Neural progenitor cell (in vitro differentiated cells): ENCODE data around the gene HMGA1. TPM values are rescaled to one million over a fixed set of nuclear protein-coding genes. Genes with fewer than 3 reads are reported as not detected.

Source experiments
- DNase-seq: peaks from one replicate; pipeline ENCODE4 v3.0.0-alpha.2; 2016; ENCODE audit warnings: low spot score
- H2AFZ ChIP-seq: fragments of 200-600 bp; sonication (generic); replicated peaks from 2 replicates; pipeline ENCODE4 v1.6.1; 2016; ENCODE audit warnings: antibody characterized with exemption
- H3F3A ChIP-seq: fragments of 200-600 bp; sonication (generic); 2 replicates; pipeline ENCODE4 v1.6.1; 2016; ENCODE audit warnings: antibody characterized with exemption, low read depth
- H3K27ac ChIP-seq: fragments of 200-600 bp; sonication (generic); 2 replicates; pipeline ENCODE4 v1.5.1; 2016; ENCODE audit warnings: mild to moderate bottlenecking
- H3K27me3 ChIP-seq: fragments of 200-600 bp; sonication (generic); 2 replicates; pipeline ENCODE4 v1.6.1; 2016; ENCODE audit warnings: mild to moderate bottlenecking, moderate library complexity
- H3K36me3 ChIP-seq: fragments of 200-600 bp; sonication (generic); 2 replicates; pipeline ENCODE4 v1.5.1; 2016
- H3K4me1 ChIP-seq: fragments of 200-600 bp; sonication (generic); 2 replicates; pipeline ENCODE4 v1.6.1; 2016; ENCODE audit warnings: mixed run types
- H3K4me2 ChIP-seq: fragments of 200-600 bp; sonication (generic); 2 replicates; pipeline ENCODE4 v1.6.1; 2016
- H3K4me3 ChIP-seq: fragments of 200-600 bp; sonication (generic); 2 replicates; pipeline ENCODE4 v1.5.1; 2016
- H3K79me2 ChIP-seq: fragments of 200-600 bp; sonication (generic); 2 replicates; pipeline ENCODE4 v1.6.1; 2016; ENCODE audit warnings: low read depth
- H3K9ac ChIP-seq: fragments of 200-600 bp; sonication (generic); 2 replicates; pipeline ENCODE4 v1.6.1; 2016
- H3K9me3 ChIP-seq: fragments of 200-600 bp; sonication (generic); 2 replicates; pipeline ENCODE4 v1.5.1; 2016; ENCODE audit warnings: low read depth
- H4K20me1 ChIP-seq: fragments of 200-600 bp; sonication (generic); 2 replicates; pipeline ENCODE4 v1.6.1; 2016; ENCODE audit warnings: low read depth
- H3K27ac Mint-ChIP-seq: 3 replicates; pipeline ENCODE4 v1.8.0; 2021; ENCODE audit warnings: mixed read lengths
- H3K27me3 Mint-ChIP-seq: 2 replicates; pipeline ENCODE4 v1.8.0; 2022; ENCODE audit warnings: low read depth, mild to moderate bottlenecking, inconsistent platforms, moderate library complexity, mixed read lengths; ENCODE audit not compliant: insufficient read depth
- H3K36me3 Mint-ChIP-seq: 3 replicates; pipeline ENCODE4 v1.8.0; 2021; ENCODE audit warnings: mixed read lengths
- H3K4me1 Mint-ChIP-seq: 3 replicates; pipeline ENCODE4 v1.8.0; 2021; ENCODE audit warnings: mixed read lengths
- H3K4me3 Mint-ChIP-seq: 3 replicates; pipeline ENCODE4 v1.8.0; 2021; ENCODE audit warnings: mild to moderate bottlenecking, moderate library complexity, mixed read lengths
- H3K9me3 Mint-ChIP-seq: 3 replicates; pipeline ENCODE4 v1.8.0; 2020; ENCODE audit warnings: mixed read lengths
- EZH2 ChIP-seq: fragments of 200-600 bp; sonication (generic); IDR thresholded peaks from 2 replicates; pipeline ENCODE4 v1.6.1; 2017; ENCODE audit warnings: antibody characterized with exemption, mild to moderate bottlenecking, moderate library complexity
- EZH2phosphoT487 ChIP-seq: fragments of 200-600 bp; sonication (generic); IDR thresholded peaks from 2 replicates; pipeline ENCODE4 v1.6.1; 2017; ENCODE audit warnings: antibody characterized with exemption
- total RNA-seq: library from RNA; depleted of rRNA; stranded (reverse); fragments of >200 nt; gene quantifications from 2 replicates; pipeline ENCODE4 v1.2.3, GENCODE V29; 2015; ENCODE audit warnings: low replicate concordance
- TF ChIP-seq, protein P1 (sequence below): fragments of 200-600 bp; sonication (generic); IDR thresholded peaks from 2 replicates; pipeline ENCODE4 v1.5.1; 2017; ENCODE audit warnings: antibody characterized with exemption, mild to moderate bottlenecking

Gene HMGA1
- total RNA-seq = 417 and 1,058 TPM in 2 replicates

DNA sequence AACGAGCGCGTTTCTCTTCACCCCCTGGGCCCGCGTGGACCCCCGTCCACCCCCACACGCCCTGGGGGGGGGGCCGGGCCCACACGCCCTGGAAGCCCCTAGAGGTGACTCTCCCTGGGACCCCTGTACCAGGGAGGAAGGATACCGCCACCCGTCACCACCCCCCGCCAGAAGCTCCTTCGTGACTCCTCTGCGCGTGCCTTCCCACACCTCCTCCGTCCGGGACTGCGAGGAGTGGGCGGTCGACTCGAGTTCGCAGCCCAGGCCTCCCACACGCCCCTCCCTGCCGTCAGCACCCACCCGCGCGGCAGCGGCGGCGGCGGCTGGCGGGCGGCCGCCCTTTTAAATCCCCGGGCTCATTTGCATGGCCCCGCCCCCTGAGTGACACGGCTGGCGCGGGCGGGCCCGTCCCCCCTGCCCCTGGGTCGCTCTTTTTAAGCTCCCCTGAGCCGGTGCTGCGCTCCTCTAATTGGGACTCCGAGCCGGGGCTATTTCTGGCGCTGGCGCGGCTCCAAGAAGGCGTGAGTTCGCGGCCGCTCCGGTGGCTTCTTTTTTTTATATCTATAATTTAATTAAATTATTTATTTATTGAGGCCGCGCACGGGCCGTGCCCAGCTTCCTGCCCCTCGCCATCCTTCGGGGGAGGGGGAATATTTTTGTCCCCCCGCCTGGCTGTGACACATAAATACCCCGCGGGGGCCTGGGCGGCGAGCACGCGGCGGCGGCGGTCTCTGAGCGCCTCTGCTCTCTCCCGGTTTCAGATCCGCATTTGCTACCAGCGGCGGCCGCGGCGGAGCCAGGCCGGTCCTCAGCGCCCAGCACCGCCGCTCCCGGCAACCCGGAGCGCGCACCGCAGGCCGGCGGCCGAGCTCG, at the start of gene HMGA1:
Gene HMGA1, plus strand, starts transcription at position 431 of the 873 bp plus-strand sequence. CDS start 3,908 bp downstream, outside the sequence.
- peaks cover 68% of the 10 kb centered on the region for H3K79me2 ChIP-seq
- H3K36me3 Mint-ChIP-seq = peaks cover 8% of the 10 kb centered on the region
- H3K27ac ChIP-seq = peak within 1 kb of the TSS; percentile 100
- no peaks in the 10 kb centered on the region for H3K9me3 ChIP-seq
- H3K4me1 Mint-ChIP-seq = peaks cover 41% of the 10 kb centered on the region
- peaks cover 4% of the 10 kb centered on the region for H3K27me3 Mint-ChIP-seq
- peaks cover 41% of the 10 kb centered on the region for H4K20me1 ChIP-seq
- peak within 1 kb of the TSS; percentile 89 for H3K4me3 Mint-ChIP-seq
- peaks cover 43% of the 10 kb centered on the region for H3K4me1 ChIP-seq
- H3K36me3 ChIP-seq = peaks cover 6% of the 10 kb centered on the region
- H3K27me3 ChIP-seq = no peaks in the 10 kb centered on the region
- TF ChIP-seq, protein P1, sequence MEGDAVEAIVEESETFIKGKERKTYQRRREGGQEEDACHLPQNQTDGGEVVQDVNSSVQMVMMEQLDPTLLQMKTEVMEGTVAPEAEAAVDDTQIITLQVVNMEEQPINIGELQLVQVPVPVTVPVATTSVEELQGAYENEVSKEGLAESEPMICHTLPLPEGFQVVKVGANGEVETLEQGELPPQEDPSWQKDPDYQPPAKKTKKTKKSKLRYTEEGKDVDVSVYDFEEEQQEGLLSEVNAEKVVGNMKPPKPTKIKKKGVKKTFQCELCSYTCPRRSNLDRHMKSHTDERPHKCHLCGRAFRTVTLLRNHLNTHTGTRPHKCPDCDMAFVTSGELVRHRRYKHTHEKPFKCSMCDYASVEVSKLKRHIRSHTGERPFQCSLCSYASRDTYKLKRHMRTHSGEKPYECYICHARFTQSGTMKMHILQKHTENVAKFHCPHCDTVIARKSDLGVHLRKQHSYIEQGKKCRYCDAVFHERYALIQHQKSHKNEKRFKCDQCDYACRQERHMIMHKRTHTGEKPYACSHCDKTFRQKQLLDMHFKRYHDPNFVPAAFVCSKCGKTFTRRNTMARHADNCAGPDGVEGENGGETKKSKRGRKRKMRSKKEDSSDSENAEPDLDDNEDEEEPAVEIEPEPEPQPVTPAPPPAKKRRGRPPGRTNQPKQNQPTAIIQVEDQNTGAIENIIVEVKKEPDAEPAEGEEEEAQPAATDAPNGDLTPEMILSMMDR = no peak
- TF ChIP-seq EZH2 (no peak), EZH2phosphoT487 (no peak)
- H3K27ac Mint-ChIP-seq = peak within 1 kb of the TSS; percentile 98
- no peak within 1 kb of the TSS for H2AFZ ChIP-seq
- H3K9ac ChIP-seq = peak within 1 kb of the TSS; percentile 91
- DNase-seq = peak; percentile 98
- H3K4me2 ChIP-seq = peak within 1 kb of the TSS; percentile 100
- no peaks in the 10 kb centered on the region for H3K9me3 Mint-ChIP-seq
- H3K4me3 ChIP-seq = peak within 1 kb of the TSS; percentile 99
- peaks cover 76% of the 10 kb centered on the region for H3F3A ChIP-seq

GRCh38 chr6:34189806-34190503, 46.7 kb upstream of the HMGA1 start:
- Histone ChIP-seq H3K27ac (no peak overlapping the region), H3K9me3 (no peaks in the 10 kb centered on the region), H3K79me2 (no peaks in the 10 kb centered on the region), H3K4me3 (no peak overlapping the region), H3K4me1 (no peaks in the 10 kb centered on the region), H4K20me1 (no peaks in the 10 kb centered on the region), H3K36me3 (no peaks in the 10 kb centered on the region), H3K9ac (no peak overlapping the region), H2AFZ (no peak overlapping the region), H3F3A (no peaks in the 10 kb centered on the region), H3K27me3 (peaks cover under 1% of the 10 kb centered on the region), H3K4me2 (no peak overlapping the region)
- no peak for TF ChIP-seq EZH2
- no peak for TF ChIP-seq EZH2phosphoT487
- TF ChIP-seq, protein P1 = no peak
- Mint-ChIP-seq H3K27me3 (no peaks in the 10 kb centered on the region), H3K4me3 (no peak overlapping the region), H3K4me1 (no peaks in the 10 kb centered on the region), H3K27ac (no peak overlapping the region), H3K36me3 (no peaks in the 10 kb centered on the region), H3K9me3 (no peaks in the 10 kb centered on the region)
- DNase-seq = no peak

DNA sequence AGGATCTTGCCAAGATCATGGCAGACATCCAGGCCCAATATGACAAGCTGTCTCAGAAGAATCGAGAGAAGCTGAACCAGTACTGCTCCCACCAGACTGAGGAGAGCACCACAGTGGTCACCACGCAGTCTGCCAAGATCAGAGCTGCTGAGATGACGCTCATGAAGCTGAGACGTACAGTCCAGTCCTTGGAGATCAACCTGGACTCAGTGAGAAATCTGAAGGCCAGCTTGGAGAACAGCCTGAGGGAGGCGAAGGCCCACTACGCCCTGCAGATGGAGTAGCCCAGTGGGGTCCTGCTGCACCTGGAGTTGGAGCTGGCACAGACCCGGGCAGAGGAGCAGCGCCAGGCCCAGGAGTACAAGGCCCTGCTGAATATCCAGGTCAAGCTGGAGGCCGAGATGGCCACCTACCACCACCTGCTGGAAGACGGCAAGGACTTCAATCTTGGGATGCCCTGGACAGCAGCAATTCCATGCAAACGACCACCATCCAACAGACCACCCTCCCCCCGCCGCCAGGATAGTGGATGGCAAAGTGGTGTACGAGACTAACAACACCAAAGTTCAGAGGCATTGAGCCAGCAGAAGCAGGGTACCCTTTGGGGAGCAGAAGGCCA, 46.1 kb upstream of the HMGA1 start:
- TF ChIP-seq EZH2phosphoT487 = no peak
- TF ChIP-seq, protein P1 = peak; percentile 12
- no peak overlapping the region for H3K27ac ChIP-seq
- peaks cover 7% of the 10 kb centered on the region for H3K27me3 ChIP-seq
- H3K36me3 Mint-ChIP-seq = no peaks in the 10 kb centered on the region
- no peak overlapping the region for H3K4me2 ChIP-seq
- peaks cover 2% of the 10 kb centered on the region for H3K4me1 Mint-ChIP-seq
- H3K27ac Mint-ChIP-seq = no peak overlapping the region
- no peak overlapping the region for H2AFZ ChIP-seq
- no peaks in the 10 kb centered on the region for H4K20me1 ChIP-seq
- H3K79me2 ChIP-seq = no peaks in the 10 kb centered on the region
- no peaks in the 10 kb centered on the region for H3K9me3 Mint-ChIP-seq
- H3F3A ChIP-seq = no peaks in the 10 kb centered on the region
- no peak overlapping the region for H3K9ac ChIP-seq
- peaks cover 2% of the 10 kb centered on the region for H3K27me3 Mint-ChIP-seq
- no peaks in the 10 kb centered on the region for H3K9me3 ChIP-seq
- no peaks in the 10 kb centered on the region for H3K36me3 ChIP-seq
- H3K4me3 ChIP-seq = no peak overlapping the region
- DNase-seq = no peak
- no peaks in the 10 kb centered on the region for H3K4me1 ChIP-seq
- no peak overlapping the region for H3K4me3 Mint-ChIP-seq
